ENCODE data around the gene SALL4.

GRCh38 chr20:51769976-51770615 is 32.2 kb downstream of the SALL4 start:
- TF ChIP-seq CTCF (IDR thresholded peaks at IDR 0.05; ENCODE audit: low read depth, low read length, missing input control) (no peak), JUND (IDR thresholded peaks at IDR 0.05) (no peak), SP1 (IDR thresholded peaks at IDR 0.05) (no peak), TAF1 (conservative IDR thresholded peaks at IDR 0.05) (no peak), YY1 (IDR thresholded peaks at IDR 0.05) (no peak), GABPA (IDR thresholded peaks at IDR 0.05 in 1 of 2, conservative IDR thresholded peaks at IDR 0.05 in 1 of 2) (no peak), ZBTB33 (IDR thresholded peaks at IDR 0.05) (no peak), RAD21 (IDR thresholded peaks at IDR 0.05) (no peak), RXRA (IDR thresholded peaks at IDR 0.05) (no peak), REST (IDR thresholded peaks at IDR 0.05) (no peak), ATF3 (IDR thresholded peaks at IDR 0.05) (no peak)
- TF ChIP-seq, protein P1, sequence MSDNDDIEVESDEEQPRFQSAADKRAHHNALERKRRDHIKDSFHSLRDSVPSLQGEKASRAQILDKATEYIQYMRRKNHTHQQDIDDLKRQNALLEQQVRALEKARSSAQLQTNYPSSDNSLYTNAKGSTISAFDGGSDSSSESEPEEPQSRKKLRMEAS (IDR thresholded peaks at IDR 0.05), result no peak
